GM19351 (cell line): Measurements from ENCODE around the gene FICD.

Experiments
- ATAC-seq: cut with Tn5 transposase; IDR thresholded peaks from one replicate; pipeline ENCODE4 v1.9.1; 2021; ENCODE audit warnings: mild to moderate bottlenecking, moderate library complexity; ENCODE audit not compliant: unreplicated experiment

FICD gene

GRCh38 chr12:108565146-108565545, 50.1 kb downstream of the FICD start:
- ATAC-seq: no peak

GRCh38 chr12:108565976-108566375, 50.9 kb downstream of the FICD start:
- ATAC-seq: no peak

GRCh38 chr12:108566452-108566851, 51.4 kb downstream of the FICD start:
- ATAC-seq: no peak

GRCh38 chr12:108567406-108568337, 52.6 kb downstream of the FICD start:
- no peak for ATAC-seq

- ATAC-seq: peak; percentile 83
These were observed 53.5 kb downstream of the FICD start for GRCh38 chr12:108568338-108569154.
